PC-9 (cell line): ENCODE results near the gene PDGFD.

Source experiments
- EZH2 ChIP-seq: fragments of 200-600 bp; sonication (generic); IDR thresholded peaks from 2 replicates; pipeline ENCODE4 v1.8.0; 2017; ENCODE audit warnings: antibody characterized with exemption, low read depth
- TF ChIP-seq, protein P1 (sequence below): fragments of 200-600 bp; sonication (generic); conservative IDR thresholded peaks from 2 replicates; pipeline ENCODE4 v1.6.1; 2017; ENCODE audit warnings: mixed run types, antibody characterized with exemption, mild to moderate bottlenecking, moderate library complexity

GRCh38 chr11:103893371-103893770, 270.6 kb downstream of the PDGFD start:
- TF ChIP-seq, protein P1, sequence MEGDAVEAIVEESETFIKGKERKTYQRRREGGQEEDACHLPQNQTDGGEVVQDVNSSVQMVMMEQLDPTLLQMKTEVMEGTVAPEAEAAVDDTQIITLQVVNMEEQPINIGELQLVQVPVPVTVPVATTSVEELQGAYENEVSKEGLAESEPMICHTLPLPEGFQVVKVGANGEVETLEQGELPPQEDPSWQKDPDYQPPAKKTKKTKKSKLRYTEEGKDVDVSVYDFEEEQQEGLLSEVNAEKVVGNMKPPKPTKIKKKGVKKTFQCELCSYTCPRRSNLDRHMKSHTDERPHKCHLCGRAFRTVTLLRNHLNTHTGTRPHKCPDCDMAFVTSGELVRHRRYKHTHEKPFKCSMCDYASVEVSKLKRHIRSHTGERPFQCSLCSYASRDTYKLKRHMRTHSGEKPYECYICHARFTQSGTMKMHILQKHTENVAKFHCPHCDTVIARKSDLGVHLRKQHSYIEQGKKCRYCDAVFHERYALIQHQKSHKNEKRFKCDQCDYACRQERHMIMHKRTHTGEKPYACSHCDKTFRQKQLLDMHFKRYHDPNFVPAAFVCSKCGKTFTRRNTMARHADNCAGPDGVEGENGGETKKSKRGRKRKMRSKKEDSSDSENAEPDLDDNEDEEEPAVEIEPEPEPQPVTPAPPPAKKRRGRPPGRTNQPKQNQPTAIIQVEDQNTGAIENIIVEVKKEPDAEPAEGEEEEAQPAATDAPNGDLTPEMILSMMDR = no peak
- no peak for TF ChIP-seq EZH2
